ENCODE data around the gene B3GNT3.

DNA sequence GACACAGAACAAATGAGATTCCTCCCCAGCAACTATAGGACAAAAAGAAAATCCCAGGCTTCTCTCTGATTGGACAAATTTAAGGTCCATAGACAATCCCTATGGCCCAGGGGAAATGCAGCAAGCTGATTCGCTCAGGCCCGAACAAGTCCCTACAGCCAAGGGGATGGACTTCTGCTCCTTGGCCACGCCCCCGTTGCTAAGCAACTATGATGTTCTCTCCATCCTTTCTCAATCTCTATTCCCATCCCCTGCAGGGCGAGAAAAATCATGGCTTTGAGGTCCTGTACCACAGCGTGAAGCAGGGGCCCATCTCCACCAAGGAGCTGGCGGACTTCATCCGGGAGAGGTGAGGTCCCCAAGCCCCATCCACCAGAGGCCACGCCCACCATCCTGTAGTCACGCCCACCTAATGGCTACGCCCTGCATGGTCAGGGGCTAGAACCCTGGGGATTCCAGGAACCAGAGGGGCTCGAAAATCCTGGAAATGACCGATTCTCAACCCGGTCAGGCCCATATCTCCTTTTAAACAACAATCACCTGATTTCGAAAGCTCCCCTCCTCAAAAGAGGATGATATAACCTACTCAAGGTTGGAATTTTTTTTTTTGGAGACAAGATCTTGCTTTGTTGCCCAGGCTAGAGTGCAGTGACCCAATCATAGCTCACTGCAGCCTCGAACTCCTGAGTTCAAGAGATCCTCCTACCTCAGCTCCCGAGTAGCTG is 32.3 kb upstream of the B3GNT3 start:
- TF ChIP-seq, protein P1, sequence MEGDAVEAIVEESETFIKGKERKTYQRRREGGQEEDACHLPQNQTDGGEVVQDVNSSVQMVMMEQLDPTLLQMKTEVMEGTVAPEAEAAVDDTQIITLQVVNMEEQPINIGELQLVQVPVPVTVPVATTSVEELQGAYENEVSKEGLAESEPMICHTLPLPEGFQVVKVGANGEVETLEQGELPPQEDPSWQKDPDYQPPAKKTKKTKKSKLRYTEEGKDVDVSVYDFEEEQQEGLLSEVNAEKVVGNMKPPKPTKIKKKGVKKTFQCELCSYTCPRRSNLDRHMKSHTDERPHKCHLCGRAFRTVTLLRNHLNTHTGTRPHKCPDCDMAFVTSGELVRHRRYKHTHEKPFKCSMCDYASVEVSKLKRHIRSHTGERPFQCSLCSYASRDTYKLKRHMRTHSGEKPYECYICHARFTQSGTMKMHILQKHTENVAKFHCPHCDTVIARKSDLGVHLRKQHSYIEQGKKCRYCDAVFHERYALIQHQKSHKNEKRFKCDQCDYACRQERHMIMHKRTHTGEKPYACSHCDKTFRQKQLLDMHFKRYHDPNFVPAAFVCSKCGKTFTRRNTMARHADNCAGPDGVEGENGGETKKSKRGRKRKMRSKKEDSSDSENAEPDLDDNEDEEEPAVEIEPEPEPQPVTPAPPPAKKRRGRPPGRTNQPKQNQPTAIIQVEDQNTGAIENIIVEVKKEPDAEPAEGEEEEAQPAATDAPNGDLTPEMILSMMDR (IDR thresholded peaks at IDR 0.05) = no peak
- no peak for TF ChIP-seq POLR2A (IDR thresholded peaks at IDR 0.05)

All from ovary (tissue), 3 donors.